A549 (cell line): Measurements from ENCODE around the gene CYP26B1. TPM values are rescaled to one million over a fixed set of nuclear protein-coding genes. Genes with fewer than 3 reads are reported as not detected.
A peak's percentile ranks its signal among the peaks of the same experiment; 100 is the strongest.

Experiments used
- ATAC-seq, 2 experiments: fragments of 200-7000 bp in 1 of 2; fragments of >200 bp in 1 of 2; cut with Nextera tagmentation in 1 of 2; cut with Tn5 transposase in 1 of 2; 3 replicates each; pipeline versions ENCODE4 v1.8.0 to v1.9.1; 2018 to 2020; ENCODE audit warnings: mild to moderate bottlenecking in 1 of 2, moderate library complexity in 1 of 2
- CTCF ChIA-PET: fragments of 300-600 bp; sonication (Branson Sonifier 250); formaldehyde crosslinking; extraction: SDS; loops from one replicate; lab custom pipeline; 2021; ENCODE audit warnings: antibody characterized with exemption, inconsistent platforms; lab: Yijun Ruan, JAX
- POLR2A ChIA-PET: fragments of 350-600 bp; formaldehyde crosslinking; extraction: SDS; loops from one replicate; lab custom pipeline; 2021; ENCODE audit warnings: antibody characterized with exemption, inconsistent platforms; lab: Yijun Ruan, JAX
- DNase-seq, 2 experiments: peaks; one replicate each; pipeline versions ENCODE4 v3.0.0 to v3.0.0-alpha.2; 2011 to 2016; ENCODE audit warnings: low read depth in 1 of 2, low spot score in 1 of 2
- FAIRE-seq: peaks from 2 replicates; lab custom pipeline; 2011; peaks lifted over from hg19 to GRCh38; lab: Jason Lieb, UNC
- H3K27ac ChIP-seq, 2 experiments: fragments of >200 bp; sonication (Bioruptor Twin); formaldehyde crosslinking; 3 replicates each; pipeline ENCODE4 v1.5.1; 2016 to 2017
- H3K4me1 ChIP-seq: fragments of >200 bp; sonication (Bioruptor Twin); formaldehyde crosslinking; 3 replicates; pipeline ENCODE4 v1.6.1; 2016
- H3K4me2 ChIP-seq: fragments of >200 bp; sonication (Bioruptor Twin); formaldehyde crosslinking; 3 replicates; pipeline ENCODE4 v1.6.1; 2016
- H3K4me3 ChIP-seq: fragments of >200 bp; sonication (Bioruptor Twin); formaldehyde crosslinking; 3 replicates; pipeline ENCODE4 v1.5.1; 2016
- H3K9me3 ChIP-seq: fragments of >200 bp; sonication (Bioruptor Twin); formaldehyde crosslinking; 3 replicates; pipeline ENCODE4 v1.6.1; 2016
- EHMT2 ChIP-seq: fragments of 200-600 bp; sonication (generic); IDR thresholded peaks from 2 replicates; pipeline ENCODE4 v1.6.1; 2016; ENCODE audit warnings: antibody characterized with exemption, low read depth, mild to moderate bottlenecking, moderate library complexity
- EP300 ChIP-seq, 2 experiments: fragments of >200 bp; sonication (Bioruptor Twin); formaldehyde crosslinking; IDR thresholded peaks; 2 replicates in 1 of 2; 3 replicates in 1 of 2; pipeline ENCODE4 v1.6.1; 2016 to 2017
- ESRRA ChIP-seq: fragments of 150-350 bp; IDR thresholded peaks from 2 replicates; pipeline ENCODE4 v1.6.1; 2014; ENCODE audit warnings: mild to moderate bottlenecking, low read length, borderline replicate concordance
- JUN ChIP-seq, 2 experiments: fragments of >200 bp; sonication (Bioruptor Twin); formaldehyde crosslinking; IDR thresholded peaks; 2 replicates in 1 of 2; 3 replicates in 1 of 2; pipeline ENCODE4 v1.6.1; 2016 to 2017
- JUNB ChIP-seq: fragments of >200 bp; sonication (Bioruptor Twin); formaldehyde crosslinking; IDR thresholded peaks from 2 replicates; pipeline ENCODE4 v1.6.1; 2016
- KDM5A ChIP-seq: fragments of 200-600 bp; sonication (generic); IDR thresholded peaks from 2 replicates; pipeline ENCODE4 v1.6.1; 2016; ENCODE audit warnings: antibody characterized with exemption, mild to moderate bottlenecking
- MYC ChIP-seq: IDR thresholded peaks from 2 replicates; pipeline ENCODE4 v1.6.1; 2012; ENCODE audit warnings: mild to moderate bottlenecking, inconsistent platforms, low read length, improper control_type of control experiment, borderline replicate concordance
- RAD21 ChIP-seq, 2 experiments: fragments of >200 bp in 1 of 2; sonication (Bioruptor Twin) in 1 of 2; formaldehyde crosslinking in 1 of 2; IDR thresholded peaks in 1 of 2; conservative IDR thresholded peaks in 1 of 2; 2 replicates in 1 of 2; 3 replicates in 1 of 2; pipeline ENCODE4 v1.6.1; 2012 to 2018; ENCODE audit warnings: inconsistent platforms in 1 of 2
- SMC3 ChIP-seq: fragments of >200 bp; sonication (Bioruptor Twin); formaldehyde crosslinking; IDR thresholded peaks from 3 replicates; pipeline ENCODE4 v1.6.1; 2018; ENCODE audit warnings: inconsistent platforms
- TFCP2L1 ChIP-seq: fragments of 250-450 bp; sonication (Bioruptor Pico); IDR thresholded peaks from 2 replicates; pipeline ENCODE4 v1.5.0; 2021; ENCODE audit warnings: mild to moderate bottlenecking
- WGBS: methylation state at CpG from one replicate; pipeline ENCODE4 v1.1.6; 2017; ENCODE audit errors: missing lambda C conversion rate; 5-methylcytosine and 5-hydroxymethylcytosine counted together
- polyA plus RNA-seq, 4 experiments: library from polyadenylated mRNA; depleted of rRNA in 3 of 4; stranded (reverse); fragments of >200 nt; fragmentation: RNase III in 1 of 4; extraction: RNeasy Plus Mini Kit Qiagen cat#74134 plus additional on column Dnase treatment in 1 of 4; gene quantifications; 2 replicates in 3 of 4; 3 replicates in 1 of 4; pipeline ENCODE4 v1.2.3, GENCODE V29; 2011 to 2017
- TF ChIP-seq, protein P1 (sequence below): IDR thresholded peaks from 2 replicates; pipeline ENCODE4 v1.6.1; 2012
- TF ChIP-seq, protein P2 (sequence below): fragments of >200 bp; sonication (Bioruptor Twin); formaldehyde crosslinking; IDR thresholded peaks from 3 replicates; pipeline ENCODE4 v1.5.1; 2016
- TF ChIP-seq, protein P3 (sequence below): fragments of 250-450 bp; sonication (Bioruptor Pico); IDR thresholded peaks from 2 replicates; pipeline ENCODE4 v1.5.0; 2021; ENCODE audit warnings: mild to moderate bottlenecking, moderate library complexity, borderline replicate concordance
- TF ChIP-seq, protein P4 (sequence below): fragments of >200 bp; sonication (Bioruptor Twin); formaldehyde crosslinking; IDR thresholded peaks from 2 replicates; pipeline ENCODE4 v1.6.1; 2016
- TF ChIP-seq, protein P5 (sequence below): IDR thresholded peaks from 2 replicates; pipeline ENCODE4 v1.6.1; 2012
- TF ChIP-seq, protein P6 (sequence below): IDR thresholded peaks from 2 replicates; pipeline ENCODE4 v1.6.1; 2012; ENCODE audit warnings: low read depth, borderline replicate concordance

CYP26B1 gene
- polyA plus RNA-seq, 2 of the 4 experiments (the other 2 are of a cell fraction), result 9.7 to 13.6 TPM

DNA sequence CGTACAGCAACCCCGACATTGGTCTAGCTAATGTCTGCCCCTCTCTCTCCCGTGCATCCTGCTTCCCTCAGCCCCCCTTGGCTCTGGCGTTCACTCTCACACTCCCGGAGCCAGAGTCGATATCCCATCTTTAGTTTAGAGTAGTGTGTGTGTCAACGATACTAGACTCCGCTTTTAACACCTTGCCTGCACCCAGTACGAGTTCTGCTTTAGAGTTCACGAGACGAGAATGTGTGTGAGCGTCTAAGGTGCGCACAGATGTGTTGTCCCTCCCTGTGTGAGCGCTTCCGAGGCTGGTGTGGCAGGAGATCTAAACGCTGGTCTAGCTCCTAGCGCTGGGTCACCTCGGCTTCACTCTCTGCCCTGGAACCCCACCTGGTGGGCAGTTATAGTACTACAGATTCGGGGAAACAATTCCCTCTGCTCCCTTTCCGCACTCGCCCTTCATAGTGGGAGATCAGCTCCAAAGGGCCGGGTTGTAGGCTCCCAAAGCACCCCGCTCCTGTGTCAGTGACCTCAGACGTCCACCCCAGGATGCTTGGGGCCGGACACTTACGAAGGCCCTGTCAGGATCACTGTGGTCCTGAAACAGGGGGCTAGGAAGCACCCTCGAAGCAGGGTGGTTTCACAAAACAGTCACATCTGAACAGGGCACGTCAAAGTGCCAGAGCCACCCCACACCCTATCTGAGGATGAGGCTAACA lies 2.6 kb upstream of the CYP26B1 start:
- ATAC-seq (peak; percentile 66 to 83), DNase-seq (peak; percentile 83 to 92), FAIRE-seq (peak; percentile 93)
- ChIA-PET CTCF (interaction anchor here (0.6 to 12.0 kb wide), 146 partner anchors 9 to 1556 kb away, joined by 3 to 185 read pairs (median 4); partner anchors contain the start of gene SPR), POLR2A (no interaction called here)
- H3K9me3 ChIP-seq, result no peaks in the 10 kb centered on the region
- peaks cover 36% of the 10 kb centered on the region for H3K4me1 ChIP-seq
- TF ChIP-seq MYC, result 0 out of 2 replicates have a peak, but pooled peaks have one; percentile 22
- peak; percentile 94 for TF ChIP-seq SMC3
- peak; percentile 95 to 97 for TF ChIP-seq RAD21 (conservative IDR thresholded peaks at IDR 0.05 in 1 of 2, IDR thresholded peaks at IDR 0.05 in 1 of 2)
- no peak for TF ChIP-seq JUNB
- TF ChIP-seq, protein P1, sequence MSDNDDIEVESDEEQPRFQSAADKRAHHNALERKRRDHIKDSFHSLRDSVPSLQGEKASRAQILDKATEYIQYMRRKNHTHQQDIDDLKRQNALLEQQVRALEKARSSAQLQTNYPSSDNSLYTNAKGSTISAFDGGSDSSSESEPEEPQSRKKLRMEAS, result 0 out of 2 replicates have a peak, but pooled peaks have one; percentile 13
- TF ChIP-seq, protein P2, sequence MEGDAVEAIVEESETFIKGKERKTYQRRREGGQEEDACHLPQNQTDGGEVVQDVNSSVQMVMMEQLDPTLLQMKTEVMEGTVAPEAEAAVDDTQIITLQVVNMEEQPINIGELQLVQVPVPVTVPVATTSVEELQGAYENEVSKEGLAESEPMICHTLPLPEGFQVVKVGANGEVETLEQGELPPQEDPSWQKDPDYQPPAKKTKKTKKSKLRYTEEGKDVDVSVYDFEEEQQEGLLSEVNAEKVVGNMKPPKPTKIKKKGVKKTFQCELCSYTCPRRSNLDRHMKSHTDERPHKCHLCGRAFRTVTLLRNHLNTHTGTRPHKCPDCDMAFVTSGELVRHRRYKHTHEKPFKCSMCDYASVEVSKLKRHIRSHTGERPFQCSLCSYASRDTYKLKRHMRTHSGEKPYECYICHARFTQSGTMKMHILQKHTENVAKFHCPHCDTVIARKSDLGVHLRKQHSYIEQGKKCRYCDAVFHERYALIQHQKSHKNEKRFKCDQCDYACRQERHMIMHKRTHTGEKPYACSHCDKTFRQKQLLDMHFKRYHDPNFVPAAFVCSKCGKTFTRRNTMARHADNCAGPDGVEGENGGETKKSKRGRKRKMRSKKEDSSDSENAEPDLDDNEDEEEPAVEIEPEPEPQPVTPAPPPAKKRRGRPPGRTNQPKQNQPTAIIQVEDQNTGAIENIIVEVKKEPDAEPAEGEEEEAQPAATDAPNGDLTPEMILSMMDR, result peak; percentile 89
- peak overlapping the region; percentile 61 for H3K4me3 ChIP-seq
- H3K27ac ChIP-seq, result peak overlapping the region; percentile 29 to 59; a peak in 4 of 6 replicates
- WGBS, result 7% methylated on average over 28 of the region's 28 CpGs
- peak overlapping the region; percentile 98 for H3K4me2 ChIP-seq

DNA sequence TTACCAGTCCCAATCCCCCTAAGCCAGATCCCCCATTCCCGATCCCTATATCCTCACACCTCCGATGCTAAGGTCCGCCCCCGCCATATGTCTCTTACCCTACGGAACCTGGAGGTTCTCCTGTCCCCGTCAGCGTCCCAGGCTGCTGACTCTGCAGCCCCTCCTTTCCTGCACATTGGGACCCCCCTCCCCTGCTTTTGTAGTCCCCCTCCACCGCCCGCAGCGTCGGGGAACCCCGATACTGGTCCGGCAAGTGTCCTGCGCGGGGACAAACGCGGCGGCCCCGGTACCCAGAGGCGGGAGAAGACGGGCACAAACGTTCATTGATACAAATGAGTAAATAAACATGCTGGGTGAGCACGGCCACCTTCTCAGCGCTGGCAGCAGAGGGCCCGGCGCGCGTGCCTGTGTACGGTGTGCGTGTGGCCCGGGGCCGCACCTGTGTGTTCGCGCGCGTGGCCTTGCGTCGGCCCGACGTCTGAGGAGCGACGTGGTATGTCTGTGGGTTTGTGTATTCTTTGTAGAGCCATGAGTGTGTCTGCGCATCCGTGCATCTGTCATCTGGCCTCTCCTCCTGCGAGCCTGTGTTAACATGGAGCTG lies 2.0 kb upstream of the CYP26B1 start:
- CTCF ChIA-PET, result interaction anchor here (0.6 to 12.0 kb wide), 137 partner anchors 8 to 947 kb away, joined by 3 to 185 read pairs (median 4); partner anchors contain the start of gene SPR
- POLR2A ChIA-PET, result no interaction called here
- no peak for DNase-seq
- Histone ChIP-seq H3K4me3 (peak overlapping the region; percentile 61), H3K9me3 (no peaks in the 10 kb centered on the region), H3K4me2 (peak overlapping the region; percentile 98), H3K4me1 (peaks cover 36% of the 10 kb centered on the region), H3K27ac (peak overlapping the region in 1 of 2 experiments; percentile 59; a peak in 3 of 6 replicates)
- ATAC-seq, result peak; percentile 13 to 16; a peak in 5 of 6 replicates
- 3% methylated on average over 43 of the region's 45 CpGs for WGBS
- FAIRE-seq, result no peak
- TF ChIP-seq TFCP2L1, result no peak
- TF ChIP-seq, protein P1, result peak; percentile 59
- TF ChIP-seq, protein P3, sequence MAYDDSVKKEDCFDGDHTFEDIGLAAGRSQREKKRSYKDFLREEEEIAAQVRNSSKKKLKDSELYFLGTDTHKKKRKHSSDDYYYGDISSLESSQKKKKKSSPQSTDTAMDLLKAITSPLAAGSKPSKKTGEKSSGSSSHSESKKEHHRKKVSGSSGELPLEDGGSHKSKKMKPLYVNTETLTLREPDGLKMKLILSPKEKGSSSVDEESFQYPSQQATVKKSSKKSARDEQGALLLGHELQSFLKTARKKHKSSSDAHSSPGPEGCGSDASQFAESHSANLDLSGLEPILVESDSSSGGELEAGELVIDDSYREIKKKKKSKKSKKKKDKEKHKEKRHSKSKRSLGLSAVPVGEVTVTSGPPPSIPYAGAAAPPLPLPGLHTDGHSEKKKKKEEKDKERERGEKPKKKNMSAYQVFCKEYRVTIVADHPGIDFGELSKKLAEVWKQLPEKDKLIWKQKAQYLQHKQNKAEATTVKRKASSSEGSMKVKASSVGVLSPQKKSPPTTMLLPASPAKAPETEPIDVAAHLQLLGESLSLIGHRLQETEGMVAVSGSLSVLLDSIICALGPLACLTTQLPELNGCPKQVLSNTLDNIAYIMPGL (CRISPR knock-in tag), result no peak
- TF ChIP-seq, protein P4, sequence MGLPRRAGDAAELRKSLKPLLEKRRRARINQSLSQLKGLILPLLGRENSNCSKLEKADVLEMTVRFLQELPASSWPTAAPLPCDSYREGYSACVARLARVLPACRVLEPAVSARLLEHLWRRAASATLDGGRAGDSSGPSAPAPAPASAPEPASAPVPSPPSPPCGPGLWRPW, result no peak
- TF ChIP-seq EP300 (IDR thresholded peaks at IDR 0.05), result no peak
- TF ChIP-seq, protein P5, sequence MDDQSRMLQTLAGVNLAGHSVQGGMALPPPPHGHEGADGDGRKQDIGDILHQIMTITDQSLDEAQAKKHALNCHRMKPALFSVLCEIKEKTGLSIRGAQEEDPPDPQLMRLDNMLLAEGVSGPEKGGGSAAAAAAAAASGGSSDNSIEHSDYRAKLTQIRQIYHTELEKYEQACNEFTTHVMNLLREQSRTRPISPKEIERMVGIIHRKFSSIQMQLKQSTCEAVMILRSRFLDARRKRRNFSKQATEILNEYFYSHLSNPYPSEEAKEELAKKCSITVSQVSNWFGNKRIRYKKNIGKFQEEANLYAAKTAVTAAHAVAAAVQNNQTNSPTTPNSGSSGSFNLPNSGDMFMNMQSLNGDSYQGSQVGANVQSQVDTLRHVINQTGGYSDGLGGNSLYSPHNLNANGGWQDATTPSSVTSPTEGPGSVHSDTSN, result no peak
- TF ChIP-seq, protein P6, sequence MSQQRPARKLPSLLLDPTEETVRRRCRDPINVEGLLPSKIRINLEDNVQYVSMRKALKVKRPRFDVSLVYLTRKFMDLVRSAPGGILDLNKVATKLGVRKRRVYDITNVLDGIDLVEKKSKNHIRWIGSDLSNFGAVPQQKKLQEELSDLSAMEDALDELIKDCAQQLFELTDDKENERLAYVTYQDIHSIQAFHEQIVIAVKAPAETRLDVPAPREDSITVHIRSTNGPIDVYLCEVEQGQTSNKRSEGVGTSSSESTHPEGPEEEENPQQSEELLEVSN, result peak; percentile 56; the same call in 1 of the 2 replicates
- no peak for TF ChIP-seq EHMT2
- no peak for TF ChIP-seq KDM5A
- no peak for TF ChIP-seq ESRRA
- no peak for TF ChIP-seq JUN (IDR thresholded peaks at IDR 0.05)
